ENCODE measurements around the gene ARPC1A. TPM values are rescaled to one million over a fixed set of nuclear protein-coding genes. Genes with fewer than 3 reads are reported as not detected.
"Not testable (repeated sequence)": the region's sequence is repeated elsewhere in the genome, so short reads cannot be mapped to it uniquely, and the experiment has no call there.

The ARPC1A gene
- total RNA-seq, 1 experiment from 2014 or later, result 253 TPM

- TF ChIP-seq SIN3A (IDR thresholded peaks at IDR 0.05; ENCODE audit: borderline replicate concordance, insufficient read depth, low read depth, low read length) (no peak), POLR2AphosphoS5 (IDR thresholded peaks at IDR 0.05; ENCODE audit: low read depth, low read length) (no peak), TCF7L2 (IDR thresholded peaks at IDR 0.05; ENCODE audit: low read depth, low read length) (no peak), REST (IDR thresholded peaks at IDR 0.05; ENCODE audit: insufficient read depth in 1 of 2, low read depth in 2 of 2, low read length in 1 of 2) (no peak), CTCF (IDR thresholded peaks at IDR 0.05) (no peak)
- DNase-seq (ENCODE audit: low read depth, low spot score) (no peak), ATAC-seq (no peak)
- in situ Hi-C loops (cut with HindIII; ENCODE audit: low pct_unique_long_range_greater_than_20kb, low sequenced_read_pairs) (no loop called here), intact Hi-C loops (cut with micrococcal nuclease; ENCODE audit: unreplicated experiment) (no loop called here)
- Histone ChIP-seq H3K4me1 (ENCODE audit: control insufficient read depth, insufficient read depth, low read length) (no peaks in the 10 kb centered on the region), H3K27me3 (ENCODE audit: control insufficient read depth, insufficient read depth, low read length) (no peaks in the 10 kb centered on the region), H3K9me3 (ENCODE audit: control insufficient read depth, insufficient read depth, low read depth, low read length) (no peaks in the 10 kb centered on the region), H3K27ac (ENCODE audit: low read length) (no peak overlapping the region), H3K4me3 (ENCODE audit: low read depth in 2 of 2, low read length in 2 of 2) (no peak overlapping the region), H3K36me3 (ENCODE audit: control insufficient read depth, insufficient read depth, low read length) (peaks cover 12% of the 10 kb centered on the region; the same call in 1 of the 2 replicates)
- ChIA-PET CTCF (interaction anchor here (1.0 kb wide), 1 partner anchor 8 kb away, joined by 6 read pairs; no protein-coding TSS in a partner anchor), POLR2A (no interaction called here)
- BruUV-seq (replicated peaks), result no TSS peak
These were observed 32.2 kb downstream of the ARPC1A start for GRCh38 chr7:99357701-99358490.

DNA sequence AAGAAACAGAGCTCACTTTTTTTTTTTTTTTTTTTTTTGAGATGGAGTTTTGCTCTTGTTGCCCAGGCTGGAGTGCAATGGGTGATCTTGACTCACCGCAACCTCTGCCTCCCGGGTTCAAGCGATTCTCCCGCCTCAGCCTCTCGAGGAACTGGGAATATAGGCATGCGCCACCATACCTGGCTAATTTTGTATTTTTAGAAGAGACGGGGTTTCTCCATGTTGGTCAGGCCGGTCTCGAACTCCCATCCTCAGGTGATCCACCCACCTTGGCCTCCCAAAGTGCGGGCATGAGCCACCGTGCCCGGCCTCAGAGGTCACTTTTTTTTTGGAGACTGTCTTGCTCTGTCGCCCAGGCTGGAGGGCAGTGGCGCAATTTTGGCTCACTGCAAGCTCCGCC, 32.8 kb downstream of the ARPC1A start:
- H3K4me1 ChIP-seq (ENCODE audit: control insufficient read depth, insufficient read depth, low read length); CTCF ChIA-PET; DNase-seq (ENCODE audit: low read depth, low spot score); intact Hi-C loops (cut with micrococcal nuclease; ENCODE audit: unreplicated experiment); H3K27me3 ChIP-seq (ENCODE audit: control insufficient read depth, insufficient read depth, low read length); H3K4me3 ChIP-seq (ENCODE audit: low read depth in 2 of 2, low read length in 2 of 2); H3K9me3 ChIP-seq (ENCODE audit: control insufficient read depth, insufficient read depth, low read depth, low read length); POLR2A ChIA-PET; in situ Hi-C loops (cut with HindIII; ENCODE audit: low pct_unique_long_range_greater_than_20kb, low sequenced_read_pairs); ATAC-seq; BruUV-seq (replicated peaks); H3K27ac ChIP-seq (ENCODE audit: low read length): not testable (repeated sequence)
- peaks cover 12% of the 10 kb centered on the region; the same call in 1 of the 2 replicates for H3K36me3 ChIP-seq (ENCODE audit: control insufficient read depth, insufficient read depth, low read length)
